HepG2 (cell line): ENCODE results near the gene KRT12. TPM values are rescaled to one million over a fixed set of nuclear protein-coding genes. Genes with fewer than 3 reads are reported as not detected.

Experiments used
- BORCS8-MEF2B ChIP-seq: sonication (generic); formaldehyde crosslinking; IDR thresholded peaks from 2 replicates; pipeline ENCODE4 v1.8.0; 2022; ENCODE audit warnings: mild to moderate bottlenecking, missing genetic modification reagents
- EHMT2 ChIP-seq: fragments of 200-600 bp; sonication (generic); IDR thresholded peaks from 2 replicates; pipeline ENCODE4 v1.7.0; 2017; ENCODE audit warnings: antibody characterized with exemption, low read depth, low read length, borderline replicate concordance
- FOXO1 ChIP-seq: sonication (generic); formaldehyde crosslinking; IDR thresholded peaks from 2 replicates; pipeline ENCODE4 v1.4.0; 2020; ENCODE audit warnings: missing genetic modification reagents
- KDM6A ChIP-seq: IDR thresholded peaks from 2 replicates; pipeline ENCODE4 v1.6.1; 2016; ENCODE audit warnings: low read depth
- KLF11 ChIP-seq: IDR thresholded peaks from 2 replicates; pipeline ENCODE4 v1.6.1; 2016; ENCODE audit warnings: missing compliant biosample characterization
- KLF12 ChIP-seq: sonication (generic); formaldehyde crosslinking; IDR thresholded peaks from 2 replicates; pipeline ENCODE4 v1.4.0; 2020; ENCODE audit warnings: missing genetic modification reagents, borderline replicate concordance
- NFATC3 ChIP-seq: sonication (generic); formaldehyde crosslinking; IDR thresholded peaks from 2 replicates; pipeline ENCODE4 v1.5.1; 2020; ENCODE audit warnings: mild to moderate bottlenecking, missing genetic modification reagents
- NR2C2 ChIP-seq: sonication (generic); formaldehyde crosslinking; IDR thresholded peaks from 2 replicates; pipeline ENCODE4 v1.4.0; 2020; ENCODE audit warnings: missing genetic modification reagents, mild to moderate bottlenecking, moderate library complexity, borderline replicate concordance
- NR2F2 ChIP-seq: IDR thresholded peaks from 2 replicates; pipeline ENCODE4 v1.6.1; 2012; ENCODE audit warnings: low read depth, inconsistent platforms, borderline replicate concordance
- RBM39 ChIP-seq: fragments of 200-400 bp; formaldehyde crosslinking; IDR thresholded peaks from one replicate; pipeline ENCODE4 v1.6.1; 2018; ENCODE audit warnings: antibody characterized with exemption, mild to moderate bottlenecking, low read depth, low read length; ENCODE audit not compliant: poor library complexity, severe bottlenecking
- RNF2 ChIP-seq: fragments of 450-650 bp; conservative IDR thresholded peaks from 2 replicates; pipeline ENCODE4 v1.6.1; 2016; ENCODE audit warnings: low read depth
- RORA ChIP-seq: sonication (generic); formaldehyde crosslinking; IDR thresholded peaks from 2 replicates; pipeline ENCODE4 v1.5.0; 2020; ENCODE audit warnings: mild to moderate bottlenecking, missing genetic modification reagents, moderate library complexity
- SP2 ChIP-seq: sonication (generic); formaldehyde crosslinking; IDR thresholded peaks from 2 replicates; pipeline ENCODE4 v1.5.1; 2020; ENCODE audit warnings: mild to moderate bottlenecking, missing genetic modification reagents
- TBL1XR1 ChIP-seq: fragments of 150-350 bp; IDR thresholded peaks from 2 replicates; pipeline ENCODE4 v1.6.1; 2014; ENCODE audit warnings: borderline replicate concordance, low read length; ENCODE audit not compliant: partially characterized antibody
- TSC22D2 ChIP-seq: sonication (generic); formaldehyde crosslinking; IDR thresholded peaks from 2 replicates; pipeline ENCODE4 v1.5.1; 2020; ENCODE audit warnings: missing genetic modification reagents, mild to moderate bottlenecking, borderline replicate concordance
- ZFP82 ChIP-seq: sonication (generic); formaldehyde crosslinking; IDR thresholded peaks from 2 replicates; pipeline ENCODE4 v1.5.1; 2020; ENCODE audit warnings: mild to moderate bottlenecking, missing genetic modification reagents, borderline replicate concordance
- ZKSCAN8 ChIP-seq: IDR thresholded peaks from 2 replicates; pipeline ENCODE4 v1.6.1; 2016; ENCODE audit warnings: borderline replicate concordance, missing genetic modification reagents, missing compliant biosample characterization
- ZNF138 ChIP-seq: sonication (generic); formaldehyde crosslinking; IDR thresholded peaks from 2 replicates; pipeline ENCODE4 v1.5.0; 2020; ENCODE audit warnings: mild to moderate bottlenecking, low read depth, missing genetic modification reagents
- ZNF780A ChIP-seq: sonication (generic); formaldehyde crosslinking; IDR thresholded peaks from 2 replicates; pipeline ENCODE4 v1.8.0; 2022; ENCODE audit warnings: mild to moderate bottlenecking, missing genetic modification reagents, moderate library complexity
- polyA plus RNA-seq, 8 experiments: library from polyadenylated mRNA; depleted of rRNA in 3 of 8; stranded (reverse) in 7 of 8; unstranded in 1 of 8; fragments of >200 nt; fragmentation: Illumina TruSeq in 4 of 8; extraction: Trizol in 4 of 8; gene quantifications; 2 replicates each; pipeline versions ENCODE4 v1.2.1 to v1.2.3, GENCODE V29; 2011 to 2016; ENCODE audit warnings: low read depth in 4 of 8, missing spikeins in 1 of 8, mixed read lengths in 1 of 8; ENCODE audit not compliant: insufficient read depth in 1 of 8
- total RNA-seq, 5 experiments: library from RNA; depleted of rRNA; stranded (reverse); fragments of >200 nt; fragmentation: Illumina TruSeq; extraction: Trizol; gene quantifications; 2 replicates each; pipeline ENCODE4 v1.2.3, GENCODE V29; 2016; ENCODE audit warnings: low read depth in 1 of 5
- TF ChIP-seq, protein P1 (sequence below): sonication (generic); formaldehyde crosslinking; IDR thresholded peaks from 2 replicates; pipeline ENCODE4 v1.5.1; 2020; ENCODE audit warnings: missing genetic modification reagents, mild to moderate bottlenecking, borderline replicate concordance
- TF ChIP-seq, protein P2 (sequence below): sonication (generic); formaldehyde crosslinking; IDR thresholded peaks from 2 replicates; pipeline ENCODE4 v1.4.0; 2020; ENCODE audit warnings: mild to moderate bottlenecking, missing genetic modification reagents
- TF ChIP-seq, protein P3 (sequence below): sonication (generic); formaldehyde crosslinking; IDR thresholded peaks from 2 replicates; pipeline ENCODE4 v1.8.0; 2022; ENCODE audit warnings: mild to moderate bottlenecking, missing genetic modification reagents, moderate library complexity
- TF ChIP-seq, protein P4 (sequence below): sonication (generic); formaldehyde crosslinking; IDR thresholded peaks from 2 replicates; pipeline ENCODE4 v1.4.0; 2020; ENCODE audit warnings: missing genetic modification reagents, mild to moderate bottlenecking, borderline replicate concordance
- TF ChIP-seq, protein P5 (sequence below): sonication (generic); formaldehyde crosslinking; IDR thresholded peaks from 2 replicates; pipeline ENCODE4 v1.9.0; 2021; ENCODE audit warnings: missing genetic modification reagents, borderline replicate concordance

The KRT12 gene
- total and polyA plus RNA-seq, 2 of the 13 experiments (the other 11 are each of a cell fraction or from before 2014, with no cell fraction given), result 0.07 to 0.09 TPM

DNA sequence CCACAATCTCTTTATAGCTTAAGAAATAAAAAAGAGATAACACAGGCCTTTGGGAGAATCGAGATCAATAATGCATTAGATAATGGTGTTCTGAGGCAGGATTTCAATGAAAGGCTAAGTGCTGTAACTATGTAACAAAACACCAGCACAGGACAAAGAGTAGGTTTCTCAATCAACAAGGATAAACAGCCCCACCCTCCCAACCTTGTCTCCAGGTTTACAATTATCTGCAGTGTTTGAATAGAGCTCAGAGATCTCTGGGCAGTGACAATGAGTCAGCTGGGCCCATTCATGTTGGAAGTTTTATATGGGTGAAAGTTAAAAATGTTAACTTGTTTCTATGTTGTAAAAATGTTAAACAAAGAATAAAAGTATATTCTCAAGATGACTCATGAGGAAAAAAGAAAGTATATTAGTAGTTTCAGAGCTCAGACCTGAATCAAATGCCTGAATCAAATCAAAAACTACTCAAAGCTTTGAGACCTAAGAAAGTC, 35.0 kb upstream of the KRT12 start (continued):
- TF ChIP-seq, protein P1, sequence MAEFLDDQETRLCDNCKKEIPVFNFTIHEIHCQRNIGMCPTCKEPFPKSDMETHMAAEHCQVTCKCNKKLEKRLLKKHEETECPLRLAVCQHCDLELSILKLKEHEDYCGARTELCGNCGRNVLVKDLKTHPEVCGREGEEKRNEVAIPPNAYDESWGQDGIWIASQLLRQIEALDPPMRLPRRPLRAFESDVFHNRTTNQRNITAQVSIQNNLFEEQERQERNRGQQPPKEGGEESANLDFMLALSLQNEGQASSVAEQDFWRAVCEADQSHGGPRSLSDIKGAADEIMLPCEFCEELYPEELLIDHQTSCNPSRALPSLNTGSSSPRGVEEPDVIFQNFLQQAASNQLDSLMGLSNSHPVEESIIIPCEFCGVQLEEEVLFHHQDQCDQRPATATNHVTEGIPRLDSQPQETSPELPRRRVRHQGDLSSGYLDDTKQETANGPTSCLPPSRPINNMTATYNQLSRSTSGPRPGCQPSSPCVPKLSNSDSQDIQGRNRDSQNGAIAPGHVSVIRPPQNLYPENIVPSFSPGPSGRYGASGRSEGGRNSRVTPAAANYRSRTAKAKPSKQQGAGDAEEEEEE, result 0 out of 2 replicates have a peak, but pooled peaks have one; percentile 42
- TF ChIP-seq RNF2 (no peak), NR2C2 (CRISPR knock-in tag) (no peak), BORCS8-MEF2B (CRISPR knock-in tag) (no peak), ZNF780A (CRISPR knock-in tag) (no peak), ZKSCAN8 (peak; percentile 92; the same call in 1 of the 2 replicates), RBM39 (no peak), ZFP82 (CRISPR knock-in tag) (no peak), KLF12 (CRISPR knock-in tag) (peak; percentile 52; the same call in 1 of the 2 replicates), NFATC3 (CRISPR knock-in tag) (no peak), FOXO1 (CRISPR knock-in tag) (peak; percentile 96), TSC22D2 (CRISPR knock-in tag) (no peak), SP2 (CRISPR knock-in tag) (no peak), TBL1XR1 (peak; percentile 95), NR2F2 (no peak), ZNF138 (no peak), KLF11 (CRISPR knock-in tag) (no peak), KDM6A (peak; percentile 83), EHMT2 (peak; percentile 92), RORA (no peak)
- TF ChIP-seq, protein P2, sequence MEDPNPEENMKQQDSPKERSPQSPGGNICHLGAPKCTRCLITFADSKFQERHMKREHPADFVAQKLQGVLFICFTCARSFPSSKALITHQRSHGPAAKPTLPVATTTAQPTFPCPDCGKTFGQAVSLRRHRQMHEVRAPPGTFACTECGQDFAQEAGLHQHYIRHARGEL (CRISPR knock-in tag), result no peak
- TF ChIP-seq, protein P3, sequence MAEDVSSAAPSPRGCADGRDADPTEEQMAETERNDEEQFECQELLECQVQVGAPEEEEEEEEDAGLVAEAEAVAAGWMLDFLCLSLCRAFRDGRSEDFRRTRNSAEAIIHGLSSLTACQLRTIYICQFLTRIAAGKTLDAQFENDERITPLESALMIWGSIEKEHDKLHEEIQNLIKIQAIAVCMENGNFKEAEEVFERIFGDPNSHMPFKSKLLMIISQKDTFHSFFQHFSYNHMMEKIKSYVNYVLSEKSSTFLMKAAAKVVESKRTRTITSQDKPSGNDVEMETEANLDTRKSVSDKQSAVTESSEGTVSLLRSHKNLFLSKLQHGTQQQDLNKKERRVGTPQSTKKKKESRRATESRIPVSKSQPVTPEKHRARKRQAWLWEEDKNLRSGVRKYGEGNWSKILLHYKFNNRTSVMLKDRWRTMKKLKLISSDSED (CRISPR knock-in tag), result no peak
- TF ChIP-seq, protein P4, sequence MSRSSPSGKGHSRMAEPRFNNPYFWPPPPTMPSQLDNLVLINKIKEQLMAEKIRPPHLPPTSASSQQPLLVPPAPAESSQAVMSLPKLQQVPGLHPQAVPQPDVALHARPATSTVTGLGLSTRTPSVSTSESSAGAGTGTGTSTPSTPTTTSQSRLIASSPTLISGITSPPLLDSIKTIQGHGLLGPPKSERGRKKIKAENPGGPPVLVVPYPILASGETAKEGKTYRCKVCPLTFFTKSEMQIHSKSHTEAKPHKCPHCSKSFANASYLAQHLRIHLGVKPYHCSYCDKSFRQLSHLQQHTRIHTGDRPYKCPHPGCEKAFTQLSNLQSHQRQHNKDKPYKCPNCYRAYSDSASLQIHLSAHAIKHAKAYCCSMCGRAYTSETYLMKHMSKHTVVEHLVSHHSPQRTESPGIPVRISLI, result 0 out of 2 replicates have a peak, but pooled peaks have one; percentile 36
- TF ChIP-seq, protein P5, sequence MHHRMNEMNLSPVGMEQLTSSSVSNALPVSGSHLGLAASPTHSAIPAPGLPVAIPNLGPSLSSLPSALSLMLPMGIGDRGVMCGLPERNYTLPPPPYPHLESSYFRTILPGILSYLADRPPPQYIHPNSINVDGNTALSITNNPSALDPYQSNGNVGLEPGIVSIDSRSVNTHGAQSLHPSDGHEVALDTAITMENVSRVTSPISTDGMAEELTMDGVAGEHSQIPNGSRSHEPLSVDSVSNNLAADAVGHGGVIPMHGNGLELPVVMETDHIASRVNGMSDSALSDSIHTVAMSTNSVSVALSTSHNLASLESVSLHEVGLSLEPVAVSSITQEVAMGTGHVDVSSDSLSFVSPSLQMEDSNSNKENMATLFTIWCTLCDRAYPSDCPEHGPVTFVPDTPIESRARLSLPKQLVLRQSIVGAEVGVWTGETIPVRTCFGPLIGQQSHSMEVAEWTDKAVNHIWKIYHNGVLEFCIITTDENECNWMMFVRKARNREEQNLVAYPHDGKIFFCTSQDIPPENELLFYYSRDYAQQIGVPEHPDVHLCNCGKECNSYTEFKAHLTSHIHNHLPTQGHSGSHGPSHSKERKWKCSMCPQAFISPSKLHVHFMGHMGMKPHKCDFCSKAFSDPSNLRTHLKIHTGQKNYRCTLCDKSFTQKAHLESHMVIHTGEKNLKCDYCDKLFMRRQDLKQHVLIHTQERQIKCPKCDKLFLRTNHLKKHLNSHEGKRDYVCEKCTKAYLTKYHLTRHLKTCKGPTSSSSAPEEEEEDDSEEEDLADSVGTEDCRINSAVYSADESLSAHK, result no peak
